HepG2 (cell line): ENCODE results near the gene RGS19. TPM values are rescaled to one million over a fixed set of nuclear protein-coding genes. Genes with fewer than 3 reads are reported as not detected.
A peak's percentile ranks its signal among the peaks of the same experiment; 100 is the strongest.

Experiments
- BATF2 ChIP-seq: sonication (generic); formaldehyde crosslinking; IDR thresholded peaks from 2 replicates; pipeline ENCODE4 v1.8.0; 2022; ENCODE audit warnings: mild to moderate bottlenecking, missing genetic modification reagents, moderate library complexity
- ELF1 ChIP-seq: sonication (generic); formaldehyde crosslinking; IDR thresholded peaks from 2 replicates; pipeline ENCODE4 v1.4.0; 2020; ENCODE audit warnings: missing genetic modification reagents
- HNRNPUL1 ChIP-seq: fragments of 200-400 bp; formaldehyde crosslinking; IDR thresholded peaks from 2 replicates; pipeline ENCODE4 v1.6.1; 2017; ENCODE audit warnings: low read depth, mild to moderate bottlenecking, low read length, moderate library complexity
- MAFK ChIP-seq, 2 experiments: IDR thresholded peaks in 1 of 2; conservative IDR thresholded peaks in 1 of 2; 2 replicates each; pipeline ENCODE4 v1.6.1; 2011; ENCODE audit warnings: improper control_type of control experiment in 2 of 2, low read length in 2 of 2
- MAZ ChIP-seq, 2 experiments: sonication (generic) in 1 of 2; formaldehyde crosslinking in 1 of 2; IDR thresholded peaks; 2 replicates each; pipeline versions ENCODE4 v1.5.0 to v1.6.1; 2012 to 2020; ENCODE audit warnings: low read depth in 2 of 2, mild to moderate bottlenecking in 2 of 2, borderline replicate concordance in 1 of 2, improper control_type of control experiment in 1 of 2, low read length in 1 of 2, missing genetic modification reagents in 1 of 2, moderate library complexity in 1 of 2
- MLX ChIP-seq: IDR thresholded peaks from 2 replicates; pipeline ENCODE4 v1.6.1; 2016
- NFE2L1 ChIP-seq: sonication (generic); formaldehyde crosslinking; IDR thresholded peaks from 2 replicates; pipeline ENCODE4 v1.4.0; 2020; ENCODE audit warnings: missing genetic modification reagents, mild to moderate bottlenecking, borderline replicate concordance
- NONO ChIP-seq, 2 experiments: fragments of 450-650 bp in 1 of 2; sonication (generic) in 1 of 2; formaldehyde crosslinking in 1 of 2; IDR thresholded peaks in 1 of 2; conservative IDR thresholded peaks in 1 of 2; 2 replicates each; pipeline versions ENCODE4 v1.6.1 to v1.8.0; 2017 to 2022; ENCODE audit warnings: mild to moderate bottlenecking in 1 of 2, missing genetic modification reagents in 1 of 2, moderate library complexity in 1 of 2
- NR1H2 ChIP-seq: sonication (generic); formaldehyde crosslinking; IDR thresholded peaks from 2 replicates; pipeline ENCODE4 v1.8.1; 2022; ENCODE audit warnings: low read depth, missing genetic modification reagents, borderline replicate concordance
- REST ChIP-seq, 2 experiments: IDR thresholded peaks; 2 replicates each; pipeline ENCODE4 v1.6.1; 2011 to 2012; ENCODE audit warnings: low read length in 2 of 2, borderline replicate concordance in 1 of 2, low read depth in 1 of 2, mild to moderate bottlenecking in 1 of 2, moderate library complexity in 1 of 2
- REXO4 ChIP-seq: sonication (generic); formaldehyde crosslinking; IDR thresholded peaks from 2 replicates; pipeline ENCODE4 v1.8.0; 2022; ENCODE audit warnings: missing genetic modification reagents, mild to moderate bottlenecking, borderline replicate concordance
- SIX4 ChIP-seq: sonication (generic); formaldehyde crosslinking; IDR thresholded peaks from 2 replicates; pipeline ENCODE4 v1.4.0; 2020; ENCODE audit warnings: missing genetic modification reagents
- ZBTB2 ChIP-seq: sonication (generic); formaldehyde crosslinking; IDR thresholded peaks from 2 replicates; pipeline ENCODE4 v1.8.0; 2022; ENCODE audit warnings: low read depth, missing genetic modification reagents
- ZFP82 ChIP-seq: sonication (generic); formaldehyde crosslinking; IDR thresholded peaks from 2 replicates; pipeline ENCODE4 v1.5.1; 2020; ENCODE audit warnings: mild to moderate bottlenecking, missing genetic modification reagents, borderline replicate concordance
- ZNF496 ChIP-seq: sonication (generic); formaldehyde crosslinking; IDR thresholded peaks from 2 replicates; pipeline ENCODE4 v1.8.1; 2023; ENCODE audit warnings: mild to moderate bottlenecking, moderate library complexity, missing genetic modification reagents; ENCODE audit not compliant: insufficient replicate concordance
- ZNF503 ChIP-seq: sonication (generic); formaldehyde crosslinking; IDR thresholded peaks from 2 replicates; pipeline ENCODE4 v1.4.0; 2020; ENCODE audit warnings: missing genetic modification reagents
- ZNF740 ChIP-seq: sonication (generic); formaldehyde crosslinking; IDR thresholded peaks from 2 replicates; pipeline ENCODE4 v1.4.0; 2020; ENCODE audit warnings: missing genetic modification reagents
- polyA plus RNA-seq, 8 experiments: library from polyadenylated mRNA; depleted of rRNA in 3 of 8; stranded (reverse) in 7 of 8; unstranded in 1 of 8; fragments of >200 nt; fragmentation: Illumina TruSeq in 4 of 8; extraction: Trizol in 4 of 8; gene quantifications; 2 replicates each; pipeline versions ENCODE4 v1.2.1 to v1.2.3, GENCODE V29; 2011 to 2016; ENCODE audit warnings: low read depth in 4 of 8, missing spikeins in 1 of 8, mixed read lengths in 1 of 8; ENCODE audit not compliant: insufficient read depth in 1 of 8
- total RNA-seq, 5 experiments: library from RNA; depleted of rRNA; stranded (reverse); fragments of >200 nt; fragmentation: Illumina TruSeq; extraction: Trizol; gene quantifications; 2 replicates each; pipeline ENCODE4 v1.2.3, GENCODE V29; 2016; ENCODE audit warnings: low read depth in 1 of 5

RGS19 gene
- total and polyA plus RNA-seq, 2 of the 13 experiments (the other 11 are each of a cell fraction or from before 2014, with no cell fraction given): 10.7 to 11.9 TPM

GRCh38 chr20:64062596-64063388 is 16.5 kb downstream of the RGS19 start, which contains the start of gene TCEA2 (continued):
- TF ChIP-seq ZBTB2: peak; percentile 95
- TF ChIP-seq NFE2L1: peak; percentile 91
- no peak for TF ChIP-seq HNRNPUL1
- no peak for TF ChIP-seq REST (IDR thresholded peaks at IDR 0.05; ENCODE audit: borderline replicate concordance in 1 of 2, low read depth in 1 of 2, low read length in 2 of 2)
- no peak for TF ChIP-seq ZNF496 (CRISPR knock-in tag)
- TF ChIP-seq NONO (IDR thresholded peaks at IDR 0.05): no peak
- TF ChIP-seq NONO (CRISPR knock-in tag; conservative IDR thresholded peaks at IDR 0.05): peak; percentile 93
- TF ChIP-seq REXO4 (CRISPR knock-in tag): peak; percentile 74; the same call in 1 of the 2 replicates
- TF ChIP-seq NR1H2 (CRISPR knock-in tag): peak; percentile 89; the same call in 1 of the 2 replicates
- peak; percentile 78; the same call in 1 of the 2 replicates for TF ChIP-seq ZNF503 (CRISPR knock-in tag)
- TF ChIP-seq ZFP82 (CRISPR knock-in tag): 0 out of 2 replicates have a peak, but pooled peaks have one; percentile 98
- no peak for TF ChIP-seq MAFK (conservative IDR thresholded peaks at IDR 0.05 in 1 of 2, IDR thresholded peaks at IDR 0.05 in 1 of 2; ENCODE audit: low read length in 2 of 2)
- TF ChIP-seq MLX (CRISPR knock-in tag): peak; percentile 41; the same call in 1 of the 2 replicates
- TF ChIP-seq BATF2 (CRISPR knock-in tag): peak; percentile 88; the same call in 1 of the 2 replicates
- peak; percentile 94 for TF ChIP-seq MAZ (IDR thresholded peaks at IDR 0.05; ENCODE audit: borderline replicate concordance, low read depth, low read length)
- peak; percentile 97 for TF ChIP-seq MAZ (CRISPR knock-in tag; IDR thresholded peaks at IDR 0.05; ENCODE audit: low read depth)
- TF ChIP-seq SIX4 (CRISPR knock-in tag): peak; percentile 69
- 0 out of 2 replicates have a peak, but pooled peaks have one; percentile 56 for TF ChIP-seq ZNF740 (CRISPR knock-in tag)
- peak; percentile 74 for TF ChIP-seq ELF1 (CRISPR knock-in tag)
